Epithelial cell of proximal tubule (primary cell): Measurements from ENCODE around the gene COL4A2. TPM values are rescaled to one million over a fixed set of nuclear protein-coding genes. Genes with fewer than 3 reads are reported as not detected.

Source experiments
- DNase-seq: peaks from one replicate; pipeline ENCODE4 v3.0.0-alpha.2; 2011; ENCODE audit warnings: low read depth
- H3K4me3 ChIP-seq: 2 replicates; pipeline ENCODE4 v1.5.1; 2011; ENCODE audit warnings: low read depth, mild to moderate bottlenecking, low read length
- total RNA-seq: library from RNA; depleted of rRNA; stranded (reverse); fragments of >200 nt; gene quantifications from 2 replicates; pipeline ENCODE4 v1.2.3, GENCODE V29; 2015
- TF ChIP-seq, protein P1 (sequence below): conservative IDR thresholded peaks from 2 replicates; pipeline ENCODE4 v1.5.1; 2012; ENCODE audit warnings: low read depth, mild to moderate bottlenecking, low read length

The COL4A2 gene
- total RNA-seq, 1 donor from 2014 or later = 728 TPM

DNA sequence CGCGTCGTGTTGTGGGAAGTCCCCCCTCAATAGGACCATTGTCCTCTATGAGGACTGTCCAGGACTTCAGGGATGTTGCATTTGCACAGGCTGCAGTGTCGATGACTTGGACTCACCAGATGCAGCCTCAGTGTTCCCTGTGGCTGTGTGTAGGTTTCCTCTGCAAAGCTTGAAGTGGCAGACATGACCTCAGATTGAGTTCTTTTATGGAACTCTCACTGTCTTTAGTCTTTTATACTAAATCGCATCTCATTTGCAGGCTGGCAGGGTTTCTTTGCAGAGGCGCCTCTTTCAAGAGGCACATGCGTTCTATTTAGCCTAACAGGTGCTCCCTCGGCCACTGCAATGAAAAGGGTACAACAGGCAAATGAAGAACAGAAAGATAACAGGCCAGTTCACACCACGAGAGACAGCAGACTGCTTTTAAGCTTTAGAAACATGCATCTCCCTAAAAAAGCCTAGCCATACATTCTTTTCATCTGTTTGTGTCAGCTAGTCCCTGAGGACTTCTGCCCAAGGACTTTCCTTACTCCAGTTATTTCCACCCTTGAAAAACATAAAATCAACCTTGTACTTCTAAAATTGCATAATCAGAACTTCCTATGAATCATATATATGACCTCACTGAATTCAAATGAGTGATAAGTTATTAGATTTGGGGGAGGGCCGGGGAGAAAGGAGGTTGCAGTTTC is 136.0 kb downstream of the COL4A2 start:
- no peak overlapping the region for H3K4me3 ChIP-seq
- DNase-seq = no peak
- TF ChIP-seq, protein P1, sequence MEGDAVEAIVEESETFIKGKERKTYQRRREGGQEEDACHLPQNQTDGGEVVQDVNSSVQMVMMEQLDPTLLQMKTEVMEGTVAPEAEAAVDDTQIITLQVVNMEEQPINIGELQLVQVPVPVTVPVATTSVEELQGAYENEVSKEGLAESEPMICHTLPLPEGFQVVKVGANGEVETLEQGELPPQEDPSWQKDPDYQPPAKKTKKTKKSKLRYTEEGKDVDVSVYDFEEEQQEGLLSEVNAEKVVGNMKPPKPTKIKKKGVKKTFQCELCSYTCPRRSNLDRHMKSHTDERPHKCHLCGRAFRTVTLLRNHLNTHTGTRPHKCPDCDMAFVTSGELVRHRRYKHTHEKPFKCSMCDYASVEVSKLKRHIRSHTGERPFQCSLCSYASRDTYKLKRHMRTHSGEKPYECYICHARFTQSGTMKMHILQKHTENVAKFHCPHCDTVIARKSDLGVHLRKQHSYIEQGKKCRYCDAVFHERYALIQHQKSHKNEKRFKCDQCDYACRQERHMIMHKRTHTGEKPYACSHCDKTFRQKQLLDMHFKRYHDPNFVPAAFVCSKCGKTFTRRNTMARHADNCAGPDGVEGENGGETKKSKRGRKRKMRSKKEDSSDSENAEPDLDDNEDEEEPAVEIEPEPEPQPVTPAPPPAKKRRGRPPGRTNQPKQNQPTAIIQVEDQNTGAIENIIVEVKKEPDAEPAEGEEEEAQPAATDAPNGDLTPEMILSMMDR = no peak

DNA sequence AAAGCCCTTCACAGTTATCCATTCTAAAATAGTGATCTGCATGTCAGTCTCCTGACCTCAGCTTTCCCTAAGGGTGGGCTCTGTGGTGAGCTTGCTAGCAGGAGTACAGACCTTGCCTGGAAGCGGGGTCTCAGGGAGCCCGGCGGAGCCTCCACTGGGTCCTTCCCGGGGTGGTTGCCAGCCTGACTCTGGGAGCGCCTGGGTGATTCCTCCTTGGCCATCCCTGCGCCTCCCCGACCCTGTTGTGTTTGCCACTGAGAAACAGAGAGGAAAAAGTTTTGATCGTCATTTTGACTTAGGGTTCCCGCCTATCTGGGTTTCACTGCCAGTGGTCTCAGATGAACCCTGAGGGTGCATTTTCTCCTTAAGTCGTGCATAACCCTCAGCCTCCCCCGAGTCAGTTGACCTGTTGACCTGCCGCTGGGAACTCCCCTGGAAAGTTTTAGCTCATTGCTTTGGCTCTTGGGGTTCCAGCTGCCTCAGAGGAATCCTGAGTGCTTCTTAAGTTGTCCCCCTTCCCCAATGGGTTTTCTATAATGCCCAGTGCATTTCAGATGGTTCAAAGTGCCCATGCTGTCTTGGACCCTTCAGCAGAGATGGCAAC is 136.6 kb downstream of the COL4A2 start:
- DNase-seq = no peak
- TF ChIP-seq, protein P1 = no peak
- no peak overlapping the region for H3K4me3 ChIP-seq

DNA sequence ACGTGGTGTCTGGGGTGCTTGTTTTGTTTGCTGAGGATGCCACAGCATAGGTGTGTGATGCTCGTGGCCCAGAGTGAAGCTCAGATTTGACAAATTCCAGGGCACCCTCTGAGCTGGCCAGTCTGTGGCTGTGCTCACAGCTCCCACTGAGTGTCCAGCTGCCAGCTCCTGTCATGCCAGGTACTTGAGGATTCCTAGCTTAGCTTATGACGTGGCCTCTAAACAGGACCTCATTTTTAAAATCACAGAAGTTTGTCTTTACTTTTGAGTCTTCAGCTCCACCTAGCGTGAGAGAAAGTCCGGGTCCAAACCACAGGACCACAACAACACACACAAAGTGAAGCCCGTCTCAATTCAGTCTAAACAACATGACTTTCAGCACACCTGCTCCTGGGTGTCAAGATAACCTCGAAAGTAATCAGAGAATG is 137.2 kb downstream of the COL4A2 start:
- no peak for DNase-seq
- TF ChIP-seq, protein P1 = peak; percentile 8
- H3K4me3 ChIP-seq = no peak overlapping the region

DNA sequence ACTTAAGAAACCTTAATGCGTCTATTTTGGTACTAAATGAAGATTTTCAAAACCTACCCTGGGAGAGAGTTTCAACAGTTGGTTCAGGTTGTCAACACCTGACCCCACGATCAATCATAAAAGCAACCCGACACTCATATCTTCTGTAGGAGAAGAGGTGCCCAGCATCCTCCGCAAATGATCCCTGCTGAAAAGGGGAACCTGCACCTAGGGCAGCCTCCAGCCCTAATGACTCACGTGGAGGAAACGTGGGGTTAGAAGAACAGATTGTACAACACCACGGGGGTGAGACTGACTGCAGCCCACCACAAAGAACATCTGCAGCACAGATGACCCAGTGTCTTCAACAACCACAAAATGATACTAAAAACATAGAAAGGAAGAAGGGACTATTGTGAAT is 138.1 kb downstream of the COL4A2 start:
- no peak overlapping the region for H3K4me3 ChIP-seq
- TF ChIP-seq, protein P1 = no peak
- no peak for DNase-seq

DNA sequence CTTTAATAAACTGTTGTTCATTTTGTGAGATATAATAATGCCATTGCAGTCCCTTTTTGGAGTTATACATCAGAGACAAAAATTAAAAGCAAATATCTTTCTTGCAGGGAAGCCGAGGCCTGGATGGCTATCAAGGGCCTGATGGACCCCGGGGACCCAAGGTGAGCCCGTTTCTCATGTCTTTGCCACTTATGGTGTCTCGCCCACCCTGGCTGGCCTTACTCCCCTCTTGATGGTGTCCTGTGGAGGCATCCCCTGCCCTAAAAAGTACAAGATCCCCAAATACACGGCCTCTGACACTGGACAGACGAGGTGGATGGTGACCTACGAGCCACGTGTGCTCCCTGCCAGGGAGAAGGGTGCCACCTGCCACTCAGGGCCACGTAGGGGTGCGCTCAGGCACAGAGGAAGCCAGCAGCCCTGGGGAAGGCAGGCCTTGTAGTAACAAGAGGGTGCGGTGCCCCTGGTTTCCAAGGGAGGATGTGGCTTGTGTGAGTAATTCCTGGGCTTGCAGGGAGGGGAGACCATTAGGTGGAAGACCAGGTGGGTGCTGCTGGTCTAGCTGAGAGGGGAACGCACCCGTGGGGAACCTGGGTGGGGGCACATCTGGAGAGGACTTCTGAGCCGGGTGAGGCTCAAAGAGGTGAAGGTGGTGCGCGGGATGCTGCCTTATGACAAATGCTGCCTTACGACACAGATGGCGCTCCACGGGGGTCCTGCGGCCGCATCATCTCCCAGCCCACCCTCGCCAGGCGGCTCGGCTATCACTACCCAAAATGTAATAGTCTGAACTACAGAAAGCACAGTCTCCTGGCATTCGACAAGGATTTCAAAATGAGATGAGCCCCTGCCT is 138.9 kb downstream of the COL4A2 start:
- no peak overlapping the region for H3K4me3 ChIP-seq
- TF ChIP-seq, protein P1 = no peak
- DNase-seq = no peak

DNA sequence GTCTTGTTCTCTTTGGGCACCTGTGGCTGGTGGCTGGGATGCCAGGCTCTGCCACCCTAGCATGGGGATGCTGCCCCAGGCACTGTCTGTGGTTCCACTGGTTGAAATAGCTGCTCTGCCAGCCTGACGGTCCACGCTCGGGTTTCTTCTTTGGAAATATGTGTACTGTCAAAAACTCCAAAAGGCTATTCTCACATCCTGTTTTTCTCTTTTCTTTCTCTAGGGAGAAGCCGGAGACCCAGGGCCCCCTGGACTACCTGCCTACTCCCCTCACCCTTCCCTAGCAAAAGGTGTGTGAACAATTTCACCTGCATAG is 139.4 kb downstream of the COL4A2 start:
- no peak overlapping the region for H3K4me3 ChIP-seq
- no peak for DNase-seq
- TF ChIP-seq, protein P1 = no peak
